Measurements from ENCODE around the gene LRRC61. TPM values are rescaled to one million over a fixed set of nuclear protein-coding genes. Genes with fewer than 3 reads are reported as not detected.

Gene LRRC61
- total RNA-seq, 1 donor from 2014 or later, result 13.0 TPM

- Mint-ChIP-seq H3K27me3 (no peaks in the 10 kb centered on the region), H3K9me3 (no peaks in the 10 kb centered on the region), H3K4me3 (no peak overlapping the region), H3K27ac (no peak overlapping the region), H3K4me1 (ENCODE audit: unreplicated experiment) (peaks cover 20% of the 10 kb centered on the region), H3K36me3 (peaks cover 12% of the 10 kb centered on the region)
- no peak for TF ChIP-seq CTCF (conservative IDR thresholded peaks at IDR 0.05)
- no peak for DNase-seq (ENCODE audit: extremely low spot score, unreplicated experiment)
These were observed 4.2 kb downstream of the LRRC61 start for GRCh38 chr7:150327308-150327707.

- Mint-ChIP-seq H3K27me3 (no peaks in the 10 kb centered on the region), H3K27ac (no peak overlapping the region)
- DNase-seq (ENCODE audit: extremely low spot score, unreplicated experiment), result no peak
These were observed 6.4 kb downstream of the LRRC61 start for GRCh38 chr7:150329331-150330120.

GRCh38 chr7:150330211-150330885, 7.2 kb downstream of the LRRC61 start:
- no peak for TF ChIP-seq CTCF (conservative IDR thresholded peaks at IDR 0.05)
- Mint-ChIP-seq H3K27me3 (no peaks in the 10 kb centered on the region), H3K36me3 (peaks cover 12% of the 10 kb centered on the region), H3K4me1 (ENCODE audit: unreplicated experiment) (peaks cover 5% of the 10 kb centered on the region), H3K27ac (no peak overlapping the region), H3K9me3 (no peaks in the 10 kb centered on the region), H3K4me3 (no peak overlapping the region)
- no peak for DNase-seq (ENCODE audit: extremely low spot score, unreplicated experiment)

More at GRCh38 chr7:150329331-150330120, 6.4 kb downstream of the LRRC61 start:
- Mint-ChIP-seq H3K9me3 (no peaks in the 10 kb centered on the region), H3K4me1 (ENCODE audit: unreplicated experiment) (peaks cover 8% of the 10 kb centered on the region), H3K36me3 (peaks cover 12% of the 10 kb centered on the region), H3K4me3 (no peak overlapping the region)
- TF ChIP-seq CTCF (conservative IDR thresholded peaks at IDR 0.05), result no peak

GRCh38 chr7:150332852-150333635, 9.9 kb downstream of the LRRC61 start:
- Mint-ChIP-seq H3K4me1 (ENCODE audit: unreplicated experiment) (peaks cover 12% of the 10 kb centered on the region), H3K27me3 (no peaks in the 10 kb centered on the region), H3K27ac (no peak overlapping the region), H3K4me3 (no peak overlapping the region), H3K9me3 (no peaks in the 10 kb centered on the region), H3K36me3 (peaks cover 3% of the 10 kb centered on the region)
- no peak for DNase-seq (ENCODE audit: extremely low spot score, unreplicated experiment)
- no peak for TF ChIP-seq CTCF (conservative IDR thresholded peaks at IDR 0.05)

GRCh38 chr7:150333659-150334058, 10.5 kb downstream of the LRRC61 start:
- Mint-ChIP-seq H3K27me3 (no peaks in the 10 kb centered on the region), H3K4me1 (ENCODE audit: unreplicated experiment) (peaks cover 14% of the 10 kb centered on the region)

More at GRCh38 chr7:150333659-150334058, 10.5 kb downstream of the LRRC61 start:
- TF ChIP-seq CTCF (conservative IDR thresholded peaks at IDR 0.05), result no peak
- Mint-ChIP-seq H3K9me3 (no peaks in the 10 kb centered on the region), H3K4me3 (no peak overlapping the region), H3K27ac (no peak overlapping the region), H3K36me3 (peaks cover 3% of the 10 kb centered on the region)
- no peak for DNase-seq (ENCODE audit: extremely low spot score, unreplicated experiment)
